HCT116 (cell line): ENCODE data around the gene PAK1. TPM values are rescaled to one million over a fixed set of nuclear protein-coding genes. Genes with fewer than 3 reads are reported as not detected.

ENCODE experiments used
- ATAC-seq: fragments of 200-7000 bp; cut with Tn5 transposase; 2 replicates; pipeline ENCODE4 v1.9.1; 2020; ENCODE audit warnings: mild to moderate bottlenecking, moderate library complexity
- BruUV-seq: library from RNA; stranded (reverse); fragments of 400-500 nt; replicated peaks from 2 replicates; lab custom pipeline; 2021; lab: Mats Ljungman, UMichigan
- CTCF ChIA-PET: fragments of 300-600 bp; sonication (Branson Sonifier 250); formaldehyde crosslinking; loops from one replicate; lab custom pipeline; 2021; ENCODE audit warnings: antibody characterized with exemption; lab: Charles Lee
- POLR2A ChIA-PET: fragments of 300-600, 350-600 bp; sonication (Branson Sonifier 250); formaldehyde crosslinking; loops from one replicate; lab custom pipeline; 2021; ENCODE audit warnings: antibody characterized with exemption; lab: Charles Lee
- RAD21 ChIA-PET, 2 experiments: fragments of 300-600 bp; sonication (Branson Sonifier 250); formaldehyde crosslinking; loops; one replicate each; lab custom pipeline; 2023; ENCODE audit warnings: low total read pairs in 2 of 2; ENCODE audit not compliant: uncharacterized antibody in 2 of 2, unreplicated experiment in 2 of 2, low non-redundant PET in 1 of 2; lab: Charles Lee
- DNase-seq: peaks from one replicate; pipeline ENCODE4 v3.0.0-alpha.2; 2010; ENCODE audit warnings: low read depth, low spot score
- H2AFZ ChIP-seq: fragments of 200-600 bp; shearing (Covaris generic), sonication (generic); 2 replicates; pipeline ENCODE4 v1.6.1; 2017; ENCODE audit warnings: low read depth, mixed run types, mixed read lengths, antibody characterized with exemption, low read length; ENCODE audit not compliant: poor library complexity, severe bottlenecking
- H3K27ac ChIP-seq: 2 replicates; pipeline ENCODE4 v1.5.1; 2012; ENCODE audit warnings: low read depth, low read length
- H3K27me3 ChIP-seq: fragments of 200-600 bp; sonication (generic); 2 replicates; pipeline ENCODE4 v1.6.1; 2016; ENCODE audit warnings: mixed run types, low read length, mixed read lengths; ENCODE audit not compliant: insufficient read depth
- H3K36me3 ChIP-seq, 2 experiments: fragments of 200-500 bp in 1 of 2; fragments of 200-600 bp in 1 of 2; sonication (Bioruptor generic) in 1 of 2; sonication (generic) in 1 of 2; 2 replicates each; pipeline versions ENCODE4 v1.5.1 to v1.6.1; 2014 to 2016; ENCODE audit warnings: low read length in 2 of 2, inconsistent platforms in 1 of 2, mixed read lengths in 1 of 2, mixed run types in 1 of 2; ENCODE audit not compliant: insufficient read depth in 2 of 2, control insufficient read depth in 1 of 2
- H3K4me1 ChIP-seq, 2 experiments: fragments of 200-600 bp in 1 of 2; sonication (generic) in 1 of 2; 2 replicates each; pipeline versions ENCODE4 v1.5.1 to v1.6.1; 2012 to 2017; ENCODE audit warnings: low read length in 2 of 2, inconsistent platforms in 1 of 2, mild to moderate bottlenecking in 1 of 2, mixed read lengths in 1 of 2, mixed run types in 1 of 2, moderate library complexity in 1 of 2; ENCODE audit not compliant: insufficient read depth in 2 of 2, control insufficient read depth in 1 of 2
- H3K4me2 ChIP-seq: fragments of 200-600 bp; sonication (generic); 2 replicates; pipeline ENCODE4 v1.6.1; 2017; ENCODE audit warnings: mixed run types, low read length, mixed read lengths
- H3K4me3 ChIP-seq, 2 experiments: fragments of 200-600 bp in 1 of 2; sonication (generic) in 1 of 2; replicated peaks in 1 of 2; 2 replicates each; pipeline ENCODE4 v1.5.1; 2011 to 2016; ENCODE audit warnings: low read length in 2 of 2, control low read depth in 1 of 2, low read depth in 1 of 2, mild to moderate bottlenecking in 1 of 2, mixed read lengths in 1 of 2, mixed run types in 1 of 2
- H3K79me2 ChIP-seq: fragments of 200-600 bp; sonication (generic); 2 replicates; pipeline ENCODE4 v1.6.1; 2017; ENCODE audit warnings: mild to moderate bottlenecking, mixed run types, low read length, moderate library complexity, mixed read lengths; ENCODE audit not compliant: insufficient read depth
- H3K9ac ChIP-seq: fragments of 200-600 bp; sonication (generic); 2 replicates; pipeline ENCODE4 v1.6.1; 2016; ENCODE audit warnings: low read length, mixed read lengths
- H3K9me2 ChIP-seq: fragments of 200-600 bp; sonication (generic), shearing (Covaris generic); 2 replicates; pipeline ENCODE4 v1.6.1; 2017; ENCODE audit warnings: mixed run types, mild to moderate bottlenecking, moderate library complexity; ENCODE audit not compliant: insufficient read depth
- H3K9me3 ChIP-seq, 2 experiments: fragments of 200-500 bp in 1 of 2; fragments of 200-600 bp in 1 of 2; sonication (Bioruptor generic) in 1 of 2; sonication (generic) in 1 of 2; 2 replicates each; pipeline ENCODE4 v1.6.1; 2014 to 2017; ENCODE audit warnings: low read length in 2 of 2, mixed read lengths in 2 of 2, inconsistent platforms in 1 of 2, low read depth in 1 of 2, mild to moderate bottlenecking in 1 of 2, mixed run types in 1 of 2, moderate library complexity in 1 of 2; ENCODE audit not compliant: control insufficient read depth in 1 of 2, insufficient read depth in 1 of 2
- H4K20me1 ChIP-seq: fragments of 200-600 bp; sonication (generic), shearing (Covaris generic); 2 replicates; pipeline ENCODE4 v1.6.1; 2017; ENCODE audit warnings: mixed run types, mild to moderate bottlenecking, moderate library complexity; ENCODE audit not compliant: insufficient read depth
- CEBPB ChIP-seq: IDR thresholded peaks from 2 replicates; pipeline ENCODE4 v1.6.1; 2012; ENCODE audit warnings: low read depth
- ELF1 ChIP-seq: IDR thresholded peaks from 2 replicates; pipeline ENCODE4 v1.6.1; 2012; ENCODE audit warnings: low read depth, borderline replicate concordance
- EZH2 ChIP-seq: fragments of 200-600 bp; sonication (generic); IDR thresholded peaks from 2 replicates; pipeline ENCODE4 v1.6.1; 2017; ENCODE audit warnings: antibody characterized with exemption, mixed run types
- POLR2AphosphoS5 ChIP-seq: IDR thresholded peaks from 2 replicates; pipeline ENCODE4 v1.6.1; 2011; ENCODE audit warnings: mild to moderate bottlenecking, low read depth, low read length, moderate library complexity
- RAD21 ChIP-seq: IDR thresholded peaks from 2 replicates; pipeline ENCODE4 v1.6.1; 2012; ENCODE audit warnings: low read depth, mild to moderate bottlenecking
- SIN3A ChIP-seq: IDR thresholded peaks from 2 replicates; pipeline ENCODE4 v1.6.1; 2012; ENCODE audit warnings: low read depth
- SP1 ChIP-seq: IDR thresholded peaks from 2 replicates; pipeline ENCODE4 v1.6.1; 2012; ENCODE audit warnings: low read depth
- TCF7L2 ChIP-seq: IDR thresholded peaks from 2 replicates; pipeline ENCODE4 v1.7.0; 2011; ENCODE audit warnings: borderline replicate concordance, inconsistent platforms; ENCODE audit not compliant: insufficient read depth, insufficient read length; ENCODE audit errors: extremely low read depth
- YY1 ChIP-seq: IDR thresholded peaks from 2 replicates; pipeline ENCODE4 v1.6.1; 2011; ENCODE audit warnings: low read length, low read depth, moderate library complexity, mild to moderate bottlenecking; ENCODE audit not compliant: insufficient replicate concordance; ENCODE audit errors: extremely low read depth
- intact Hi-C: fragments of 100-400 bp; cut with micrococcal nuclease; formaldehyde crosslinking; loops from 2 replicates; pipeline ENCODE4 v1.10.0; 2022
- total RNA-seq: library from RNA; stranded (reverse); gene quantifications from one replicate; pipeline ENCODE4 v1.2.1, GENCODE V29; 2021; ENCODE audit not compliant: unreplicated experiment
- TF ChIP-seq, protein P1 (sequence below): IDR thresholded peaks from 2 replicates; pipeline ENCODE4 v1.6.1; 2012
- TF ChIP-seq, protein P2 (sequence below), 3 experiments: fragments of 200-600 bp in 1 of 3; sonication (generic) in 1 of 3; IDR thresholded peaks in 2 of 3; conservative IDR thresholded peaks in 1 of 3; 2 replicates each; pipeline ENCODE4 v1.5.1; 2012 to 2017; ENCODE audit warnings: low read depth in 2 of 3, low read length in 2 of 3, antibody characterized with exemption in 1 of 3, borderline replicate concordance in 1 of 3, control low read depth in 1 of 3, mild to moderate bottlenecking in 1 of 3, mixed read lengths in 1 of 3, mixed run types in 1 of 3, moderate library complexity in 1 of 3; ENCODE audit not compliant: insufficient read depth in 1 of 3
- TF ChIP-seq, protein P3 (sequence below): IDR thresholded peaks from 2 replicates; pipeline ENCODE4 v1.6.1; 2012

The PAK1 gene
- total RNA-seq, 1 experiment from 2014 or later = 56.1 TPM

DNA sequence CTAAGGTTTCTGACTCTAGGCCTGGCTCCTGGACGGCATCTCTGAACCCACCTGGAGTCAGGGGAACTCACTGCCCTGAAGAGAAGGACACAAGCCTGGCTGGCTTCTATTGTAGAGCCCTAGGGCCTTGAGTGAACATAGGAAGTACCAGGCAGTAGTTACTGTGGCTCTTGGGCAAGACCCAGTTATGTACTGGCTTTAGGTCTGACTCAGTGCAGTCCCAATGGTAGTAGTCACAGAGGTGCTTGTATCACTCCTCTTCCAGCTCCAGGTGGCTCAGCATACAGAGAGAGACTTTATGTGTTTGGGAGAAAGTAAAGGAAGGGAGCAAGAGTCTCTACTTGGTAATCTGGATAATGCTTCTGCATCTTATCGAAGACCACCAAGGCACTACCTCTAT lies 13.9 kb upstream of the PAK1 start:
- intact Hi-C loops = no loop called here
- Histone ChIP-seq H3K36me3 (no peaks in the 10 kb centered on the region), H2AFZ (no peak overlapping the region), H3K79me2 (no peaks in the 10 kb centered on the region), H3K9me2 (no peaks in the 10 kb centered on the region), H3K4me3 (no peak overlapping the region), H3K4me2 (no peak overlapping the region), H3K4me1 (no peaks in the 10 kb centered on the region), H3K9me3 (no peaks in the 10 kb centered on the region), H4K20me1 (no peaks in the 10 kb centered on the region), H3K27me3 (no peaks in the 10 kb centered on the region), H3K9ac (no peak overlapping the region), H3K27ac (no peak overlapping the region)
- RAD21 ChIA-PET = no interaction called here
- ATAC-seq (no peak), DNase-seq (no peak)
- CTCF ChIA-PET = no interaction called here
- TF ChIP-seq, protein P1, sequence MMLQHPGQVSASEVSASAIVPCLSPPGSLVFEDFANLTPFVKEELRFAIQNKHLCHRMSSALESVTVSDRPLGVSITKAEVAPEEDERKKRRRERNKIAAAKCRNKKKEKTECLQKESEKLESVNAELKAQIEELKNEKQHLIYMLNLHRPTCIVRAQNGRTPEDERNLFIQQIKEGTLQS = no peak
- no peak for TF ChIP-seq CEBPB
- no peak for TF ChIP-seq SIN3A
- no peak for TF ChIP-seq POLR2AphosphoS5
- no peak for TF ChIP-seq YY1
- no peak for TF ChIP-seq EZH2
- TF ChIP-seq, protein P2, sequence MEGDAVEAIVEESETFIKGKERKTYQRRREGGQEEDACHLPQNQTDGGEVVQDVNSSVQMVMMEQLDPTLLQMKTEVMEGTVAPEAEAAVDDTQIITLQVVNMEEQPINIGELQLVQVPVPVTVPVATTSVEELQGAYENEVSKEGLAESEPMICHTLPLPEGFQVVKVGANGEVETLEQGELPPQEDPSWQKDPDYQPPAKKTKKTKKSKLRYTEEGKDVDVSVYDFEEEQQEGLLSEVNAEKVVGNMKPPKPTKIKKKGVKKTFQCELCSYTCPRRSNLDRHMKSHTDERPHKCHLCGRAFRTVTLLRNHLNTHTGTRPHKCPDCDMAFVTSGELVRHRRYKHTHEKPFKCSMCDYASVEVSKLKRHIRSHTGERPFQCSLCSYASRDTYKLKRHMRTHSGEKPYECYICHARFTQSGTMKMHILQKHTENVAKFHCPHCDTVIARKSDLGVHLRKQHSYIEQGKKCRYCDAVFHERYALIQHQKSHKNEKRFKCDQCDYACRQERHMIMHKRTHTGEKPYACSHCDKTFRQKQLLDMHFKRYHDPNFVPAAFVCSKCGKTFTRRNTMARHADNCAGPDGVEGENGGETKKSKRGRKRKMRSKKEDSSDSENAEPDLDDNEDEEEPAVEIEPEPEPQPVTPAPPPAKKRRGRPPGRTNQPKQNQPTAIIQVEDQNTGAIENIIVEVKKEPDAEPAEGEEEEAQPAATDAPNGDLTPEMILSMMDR (IDR thresholded peaks at IDR 0.05 in 2 of 3, conservative IDR thresholded peaks at IDR 0.05 in 1 of 3; ENCODE audit: borderline replicate concordance in 1 of 3, insufficient read depth in 1 of 3, low read depth in 2 of 3, low read length in 2 of 3) = no peak
- TF ChIP-seq, protein P3, sequence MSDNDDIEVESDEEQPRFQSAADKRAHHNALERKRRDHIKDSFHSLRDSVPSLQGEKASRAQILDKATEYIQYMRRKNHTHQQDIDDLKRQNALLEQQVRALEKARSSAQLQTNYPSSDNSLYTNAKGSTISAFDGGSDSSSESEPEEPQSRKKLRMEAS = no peak
- TF ChIP-seq SP1 = no peak
- TF ChIP-seq ELF1 = no peak
- TF ChIP-seq RAD21 = no peak
- TF ChIP-seq TCF7L2 = no peak
- POLR2A ChIA-PET = no interaction called here
- no TSS peak for BruUV-seq
